Neural progenitor cell (in vitro differentiated cells): ENCODE data around the gene RILPL1. TPM values are rescaled to one million over a fixed set of nuclear protein-coding genes. Genes with fewer than 3 reads are reported as not detected.

Experiments used
- DNase-seq: peaks from one replicate; pipeline ENCODE4 v3.0.0-alpha.2; 2016; ENCODE audit warnings: low spot score
- H2AFZ ChIP-seq: fragments of 200-600 bp; sonication (generic); replicated peaks from 2 replicates; pipeline ENCODE4 v1.6.1; 2016; ENCODE audit warnings: antibody characterized with exemption
- H3F3A ChIP-seq: fragments of 200-600 bp; sonication (generic); 2 replicates; pipeline ENCODE4 v1.6.1; 2016; ENCODE audit warnings: antibody characterized with exemption, low read depth
- H3K27ac ChIP-seq: fragments of 200-600 bp; sonication (generic); 2 replicates; pipeline ENCODE4 v1.5.1; 2016; ENCODE audit warnings: mild to moderate bottlenecking
- H3K27me3 ChIP-seq: fragments of 200-600 bp; sonication (generic); 2 replicates; pipeline ENCODE4 v1.6.1; 2016; ENCODE audit warnings: mild to moderate bottlenecking, moderate library complexity
- H3K36me3 ChIP-seq: fragments of 200-600 bp; sonication (generic); 2 replicates; pipeline ENCODE4 v1.5.1; 2016
- H3K4me1 ChIP-seq: fragments of 200-600 bp; sonication (generic); 2 replicates; pipeline ENCODE4 v1.6.1; 2016; ENCODE audit warnings: mixed run types
- H3K4me2 ChIP-seq: fragments of 200-600 bp; sonication (generic); 2 replicates; pipeline ENCODE4 v1.6.1; 2016
- H3K4me3 ChIP-seq: fragments of 200-600 bp; sonication (generic); 2 replicates; pipeline ENCODE4 v1.5.1; 2016
- H3K79me2 ChIP-seq: fragments of 200-600 bp; sonication (generic); 2 replicates; pipeline ENCODE4 v1.6.1; 2016; ENCODE audit warnings: low read depth
- H3K9ac ChIP-seq: fragments of 200-600 bp; sonication (generic); 2 replicates; pipeline ENCODE4 v1.6.1; 2016
- H3K9me3 ChIP-seq: fragments of 200-600 bp; sonication (generic); 2 replicates; pipeline ENCODE4 v1.5.1; 2016; ENCODE audit warnings: low read depth
- H4K20me1 ChIP-seq: fragments of 200-600 bp; sonication (generic); 2 replicates; pipeline ENCODE4 v1.6.1; 2016; ENCODE audit warnings: low read depth
- H3K27ac Mint-ChIP-seq: 3 replicates; pipeline ENCODE4 v1.8.0; 2021; ENCODE audit warnings: mixed read lengths
- H3K27me3 Mint-ChIP-seq: 2 replicates; pipeline ENCODE4 v1.8.0; 2022; ENCODE audit warnings: low read depth, mild to moderate bottlenecking, inconsistent platforms, moderate library complexity, mixed read lengths; ENCODE audit not compliant: insufficient read depth
- H3K36me3 Mint-ChIP-seq: 3 replicates; pipeline ENCODE4 v1.8.0; 2021; ENCODE audit warnings: mixed read lengths
- H3K4me1 Mint-ChIP-seq: 3 replicates; pipeline ENCODE4 v1.8.0; 2021; ENCODE audit warnings: mixed read lengths
- H3K4me3 Mint-ChIP-seq: 3 replicates; pipeline ENCODE4 v1.8.0; 2021; ENCODE audit warnings: mild to moderate bottlenecking, moderate library complexity, mixed read lengths
- H3K9me3 Mint-ChIP-seq: 3 replicates; pipeline ENCODE4 v1.8.0; 2020; ENCODE audit warnings: mixed read lengths
- CTCF ChIP-seq: fragments of 200-600 bp; sonication (generic); IDR thresholded peaks from 2 replicates; pipeline ENCODE4 v1.5.1; 2017; ENCODE audit warnings: antibody characterized with exemption, mild to moderate bottlenecking
- EZH2 ChIP-seq: fragments of 200-600 bp; sonication (generic); IDR thresholded peaks from 2 replicates; pipeline ENCODE4 v1.6.1; 2017; ENCODE audit warnings: antibody characterized with exemption, mild to moderate bottlenecking, moderate library complexity
- EZH2phosphoT487 ChIP-seq: fragments of 200-600 bp; sonication (generic); IDR thresholded peaks from 2 replicates; pipeline ENCODE4 v1.6.1; 2017; ENCODE audit warnings: antibody characterized with exemption
- microRNA-seq: library from miRNA; unstranded; fragments of <30 nt; microRNA quantifications from one replicate; pipeline ENCODE4, GENCODE V29; 2016
- small RNA-seq: library from RNA; depleted of rRNA; stranded (forward); fragments of <200 nt; gene quantifications from one replicate; pipeline ENCODE3, GENCODE V24; 2015
- total RNA-seq: library from RNA; depleted of rRNA; stranded (reverse); fragments of >200 nt; gene quantifications from 2 replicates; pipeline ENCODE4 v1.2.3, GENCODE V29; 2015; ENCODE audit warnings: low replicate concordance

The RILPL1 gene
- total RNA-seq, 1 donor from 2014 or later, result 13.8 TPM

GRCh38 chr12:123428591-123428990 is 104.9 kb downstream of the RILPL1 start:
- Histone ChIP-seq H3K9ac (no peak overlapping the region), H3K4me2 (no peak overlapping the region), H3K36me3 (no peaks in the 10 kb centered on the region), H3K27me3 (no peaks in the 10 kb centered on the region), H3K9me3 (no peaks in the 10 kb centered on the region), H3F3A (no peaks in the 10 kb centered on the region), H3K27ac (no peak overlapping the region), H2AFZ (no peak overlapping the region), H4K20me1 (no peaks in the 10 kb centered on the region), H3K4me3 (no peak overlapping the region), H3K79me2 (no peaks in the 10 kb centered on the region), H3K4me1 (no peaks in the 10 kb centered on the region)
- no peak for DNase-seq
- Mint-ChIP-seq H3K9me3 (peaks cover 3% of the 10 kb centered on the region), H3K4me1 (peaks cover 4% of the 10 kb centered on the region), H3K27ac (no peak overlapping the region), H3K27me3 (peaks cover 4% of the 10 kb centered on the region), H3K36me3 (peaks cover 6% of the 10 kb centered on the region), H3K4me3 (no peak overlapping the region)
- TF ChIP-seq EZH2 (no peak), CTCF (no peak), EZH2phosphoT487 (no peak)

GRCh38 chr12:123427036-123427769 is 106.3 kb downstream of the RILPL1 start:
- Histone ChIP-seq H3K27ac (no peak overlapping the region), H3K9me3 (no peaks in the 10 kb centered on the region), H3K79me2 (no peaks in the 10 kb centered on the region), H3K4me2 (no peak overlapping the region), H4K20me1 (no peaks in the 10 kb centered on the region), H3K4me3 (no peak overlapping the region), H3F3A (no peaks in the 10 kb centered on the region), H3K4me1 (no peaks in the 10 kb centered on the region), H3K36me3 (no peaks in the 10 kb centered on the region), H3K9ac (no peak overlapping the region), H3K27me3 (no peaks in the 10 kb centered on the region), H2AFZ (no peak overlapping the region)
- H3K36me3 Mint-ChIP-seq, result peaks cover 6% of the 10 kb centered on the region
- no peak for DNase-seq
- peaks cover 3% of the 10 kb centered on the region for H3K9me3 Mint-ChIP-seq
- H3K4me1 Mint-ChIP-seq, result no peaks in the 10 kb centered on the region
- TF ChIP-seq CTCF, result no peak
- no peak for TF ChIP-seq EZH2phosphoT487
- TF ChIP-seq EZH2, result no peak
- peaks cover 4% of the 10 kb centered on the region for H3K27me3 Mint-ChIP-seq
- H3K4me3 Mint-ChIP-seq, result no peak overlapping the region
- no peak overlapping the region for H3K27ac Mint-ChIP-seq

GRCh38 chr12:123421314-123421713 is 112.2 kb downstream of the RILPL1 start:
- TF ChIP-seq CTCF (no peak), EZH2phosphoT487 (no peak), EZH2 (no peak)
- no peak overlapping the region for H3K4me3 Mint-ChIP-seq
- DNase-seq, result no peak
- peaks cover 4% of the 10 kb centered on the region for H3K36me3 Mint-ChIP-seq
- no peak overlapping the region for H3K4me3 ChIP-seq
- H3K27me3 Mint-ChIP-seq, result no peaks in the 10 kb centered on the region
- no peaks in the 10 kb centered on the region for H3K36me3 ChIP-seq
- peaks cover 3% of the 10 kb centered on the region for H3K9me3 Mint-ChIP-seq
- no peak overlapping the region for H3K27ac Mint-ChIP-seq
- no peaks in the 10 kb centered on the region for H3F3A ChIP-seq
- H3K4me1 ChIP-seq, result no peaks in the 10 kb centered on the region
- no peak overlapping the region for H3K9ac ChIP-seq
- no peaks in the 10 kb centered on the region for H3K27me3 ChIP-seq
- no peak overlapping the region for H2AFZ ChIP-seq
- H3K79me2 ChIP-seq, result no peaks in the 10 kb centered on the region
- no peaks in the 10 kb centered on the region for H3K4me1 Mint-ChIP-seq
- no peak overlapping the region for H3K4me2 ChIP-seq
- no peak overlapping the region for H3K27ac ChIP-seq
- H3K9me3 ChIP-seq, result no peaks in the 10 kb centered on the region
- no peaks in the 10 kb centered on the region for H4K20me1 ChIP-seq

Small RNA genes within 50 kb of the gene (microRNA-seq; reads per million reads assigned to microRNA genes)
- gene MIR3908, result not detected

Small RNA genes within 50 kb of the gene (small RNA-seq; reads per million reads assigned to genes)
- not detected for gene AC145423.2
- gene MIR3908, result not detected

Other genes starting within 250 kb of the RILPL1 start
- gene SBNO1, start 168.9 kb downstream of the RILPL1 start, total RNA-seq, result 43.9 and 81.6 TPM in 2 replicates
- 28.7 and 46.5 TPM in 2 replicates for gene KMT5A, start 149.6 kb downstream of the RILPL1 start, total RNA-seq
- 1.1 TPM in 2 replicates for gene RILPL2, start 97.0 kb downstream of the RILPL1 start, total RNA-seq
- gene SNRNP35, start 75.6 kb downstream of the RILPL1 start, total RNA-seq, result 12.6 and 30.3 TPM in 2 replicates
- gene TMED2, start 50.8 kb upstream of the RILPL1 start, total RNA-seq, result 134 and 175 TPM in 2 replicates
- 41.7 and 55.3 TPM in 2 replicates for gene DDX55, start 68.4 kb upstream of the RILPL1 start, total RNA-seq
- 77.1 and 85.1 TPM in 2 replicates for gene EIF2B1, start 100.0 kb upstream of the RILPL1 start, total RNA-seq
- gene GTF2H3, start 100.1 kb upstream of the RILPL1 start, total RNA-seq, result 44.3 and 50.9 TPM in 2 replicates
- gene TCTN2, start 137.4 kb upstream of the RILPL1 start, total RNA-seq, result 15.6 and 15.8 TPM in 2 replicates
- gene ATP6V0A2, start 178.6 kb upstream of the RILPL1 start, total RNA-seq, result 43.1 and 44.4 TPM in 2 replicates
- gene DNAH10, start 228.6 kb upstream of the RILPL1 start, total RNA-seq, result 0.26 and 0.31 TPM in 2 replicates